Osteoblast (primary cell): ENCODE data around the gene RAB40A. TPM values are rescaled to one million over a fixed set of nuclear protein-coding genes. Genes with fewer than 3 reads are reported as not detected.

Experiments used
- DNase-seq: peaks from one replicate; pipeline ENCODE4 v3.0.0; 2011; ENCODE audit warnings: low spot score, mixed read lengths; ENCODE audit not compliant: insufficient read length; ENCODE audit errors: missing footprints
- H2AFZ ChIP-seq: 2 replicates; pipeline ENCODE4 v1.6.0; 2011; ENCODE audit warnings: mild to moderate bottlenecking, low read length
- H3K27ac ChIP-seq: 2 replicates; pipeline ENCODE4 v1.5.1; 2011; ENCODE audit warnings: mild to moderate bottlenecking, low read depth, low read length, moderate library complexity
- H3K27me3 ChIP-seq: 2 replicates; pipeline ENCODE4 v1.6.0; 2012; ENCODE audit warnings: mild to moderate bottlenecking, control low read depth, inconsistent platforms, low read length, moderate library complexity; ENCODE audit not compliant: insufficient read depth
- H3K36me3 ChIP-seq: 2 replicates; pipeline ENCODE4 v1.5.1; 2011; ENCODE audit warnings: mild to moderate bottlenecking, low read length, control low read depth, moderate library complexity; ENCODE audit not compliant: insufficient read depth
- H3K4me1 ChIP-seq: 2 replicates; pipeline ENCODE4 v1.5.1; 2011; ENCODE audit warnings: mild to moderate bottlenecking, low read length, control low read depth, moderate library complexity; ENCODE audit not compliant: insufficient read depth
- H3K4me2 ChIP-seq: 2 replicates; pipeline ENCODE4 v1.6.0; 2011; ENCODE audit warnings: mild to moderate bottlenecking, low read length; ENCODE audit not compliant: insufficient read depth
- H3K4me3 ChIP-seq: fragments of 200-600 bp; sonication (generic); 3 replicates; pipeline ENCODE4 v1.5.1; 2012; ENCODE audit warnings: mild to moderate bottlenecking, low read length, inconsistent platforms; ENCODE audit not compliant: insufficient read depth
- H3K79me2 ChIP-seq: 2 replicates; pipeline ENCODE4 v1.6.0; 2012; ENCODE audit warnings: mild to moderate bottlenecking, low read length, control low read depth, inconsistent platforms; ENCODE audit not compliant: insufficient read depth
- H3K9me3 ChIP-seq: 2 replicates; pipeline ENCODE4 v1.5.1; 2011; ENCODE audit warnings: low read depth, low read length, control low read depth
- H4K20me1 ChIP-seq: 2 replicates; pipeline ENCODE4 v1.6.0; 2012; ENCODE audit warnings: mild to moderate bottlenecking, low read length, control low read depth; ENCODE audit not compliant: insufficient read depth
- total RNA-seq: library from RNA; depleted of rRNA; stranded (reverse); fragments of >200 nt; gene quantifications from 2 replicates; pipeline ENCODE4 v1.2.3, GENCODE V29; 2012
- TF ChIP-seq, protein P1 (sequence below): IDR thresholded peaks from 2 replicates; pipeline ENCODE4 v1.5.1; 2011; ENCODE audit warnings: mild to moderate bottlenecking, low read depth, low read length, moderate library complexity; ENCODE audit errors: extremely low read depth

Gene RAB40A
- total RNA-seq, 1 donor, result under 0.01 TPM

DNA sequence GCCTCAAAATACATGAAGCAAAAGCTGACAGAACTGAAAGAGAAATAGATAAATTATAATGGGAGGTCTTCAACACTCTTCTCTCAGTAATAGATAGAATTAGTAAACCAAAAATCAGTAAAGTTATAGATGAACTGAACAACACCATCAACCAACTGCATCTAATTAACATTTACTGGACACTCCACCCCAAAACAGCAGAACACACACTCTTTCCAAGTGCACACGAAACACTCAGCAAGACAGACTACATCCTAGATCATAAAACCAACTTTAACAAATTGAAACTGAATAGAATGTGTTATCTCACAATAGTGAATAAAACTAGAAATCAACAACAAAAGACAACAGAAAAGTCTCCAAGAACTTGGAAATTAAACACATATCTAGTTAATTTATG, 41.0 kb upstream of the RAB40A start:
- TF ChIP-seq, protein P1, sequence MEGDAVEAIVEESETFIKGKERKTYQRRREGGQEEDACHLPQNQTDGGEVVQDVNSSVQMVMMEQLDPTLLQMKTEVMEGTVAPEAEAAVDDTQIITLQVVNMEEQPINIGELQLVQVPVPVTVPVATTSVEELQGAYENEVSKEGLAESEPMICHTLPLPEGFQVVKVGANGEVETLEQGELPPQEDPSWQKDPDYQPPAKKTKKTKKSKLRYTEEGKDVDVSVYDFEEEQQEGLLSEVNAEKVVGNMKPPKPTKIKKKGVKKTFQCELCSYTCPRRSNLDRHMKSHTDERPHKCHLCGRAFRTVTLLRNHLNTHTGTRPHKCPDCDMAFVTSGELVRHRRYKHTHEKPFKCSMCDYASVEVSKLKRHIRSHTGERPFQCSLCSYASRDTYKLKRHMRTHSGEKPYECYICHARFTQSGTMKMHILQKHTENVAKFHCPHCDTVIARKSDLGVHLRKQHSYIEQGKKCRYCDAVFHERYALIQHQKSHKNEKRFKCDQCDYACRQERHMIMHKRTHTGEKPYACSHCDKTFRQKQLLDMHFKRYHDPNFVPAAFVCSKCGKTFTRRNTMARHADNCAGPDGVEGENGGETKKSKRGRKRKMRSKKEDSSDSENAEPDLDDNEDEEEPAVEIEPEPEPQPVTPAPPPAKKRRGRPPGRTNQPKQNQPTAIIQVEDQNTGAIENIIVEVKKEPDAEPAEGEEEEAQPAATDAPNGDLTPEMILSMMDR, result no peak
- no peak overlapping the region for H3K27ac ChIP-seq
- no peaks in the 10 kb centered on the region for H3K4me1 ChIP-seq
- no peaks in the 10 kb centered on the region for H3K9me3 ChIP-seq
- H3K79me2 ChIP-seq, result no peaks in the 10 kb centered on the region
- no peak overlapping the region for H2AFZ ChIP-seq
- no peaks in the 10 kb centered on the region for H4K20me1 ChIP-seq
- H3K4me3 ChIP-seq, result no peak overlapping the region
- DNase-seq, result no peak
- no peaks in the 10 kb centered on the region for H3K36me3 ChIP-seq
- H3K27me3 ChIP-seq, result peaks cover 11% of the 10 kb centered on the region
- no peak overlapping the region for H3K4me2 ChIP-seq

DNA sequence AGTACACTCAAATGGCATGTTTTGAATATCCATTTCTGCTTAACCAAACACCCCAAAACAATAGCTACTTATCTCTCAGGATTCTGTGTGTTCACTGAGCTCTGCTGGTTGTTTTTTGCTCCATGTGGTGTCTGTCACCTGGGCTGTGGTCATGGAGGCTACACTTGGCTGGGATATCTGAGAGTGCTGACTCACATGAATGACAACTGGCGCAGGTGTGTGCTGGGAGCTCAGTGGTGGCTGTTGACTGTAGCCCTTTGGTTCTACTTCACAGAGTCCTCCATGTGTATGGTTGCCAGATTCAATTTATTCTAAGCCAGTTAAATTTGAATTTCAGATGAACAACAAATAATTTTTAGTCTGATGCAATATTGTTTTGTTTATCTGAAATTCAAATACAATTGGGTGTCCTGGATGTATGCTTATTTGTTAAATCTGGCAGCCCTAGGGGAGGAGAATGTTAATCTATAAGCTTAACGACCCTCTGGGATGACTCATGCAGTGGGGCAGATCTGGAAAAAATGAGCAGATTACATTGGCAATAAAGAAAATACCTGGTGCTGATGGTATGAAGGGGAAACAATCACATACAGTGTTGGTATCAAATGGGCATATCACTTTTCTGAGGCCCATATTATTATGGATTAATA, 37.8 kb upstream of the RAB40A start:
- H3K79me2 ChIP-seq, result no peaks in the 10 kb centered on the region
- no peak overlapping the region for H3K4me3 ChIP-seq
- no peaks in the 10 kb centered on the region for H3K36me3 ChIP-seq
- H2AFZ ChIP-seq, result no peak overlapping the region
- no peaks in the 10 kb centered on the region for H3K9me3 ChIP-seq
- no peaks in the 10 kb centered on the region for H3K4me1 ChIP-seq
- DNase-seq, result no peak
- TF ChIP-seq, protein P1, result no peak
- no peak overlapping the region for H3K27ac ChIP-seq
- peaks cover 8% of the 10 kb centered on the region for H3K27me3 ChIP-seq
- H4K20me1 ChIP-seq, result no peaks in the 10 kb centered on the region
- H3K4me2 ChIP-seq, result no peak overlapping the region

DNA sequence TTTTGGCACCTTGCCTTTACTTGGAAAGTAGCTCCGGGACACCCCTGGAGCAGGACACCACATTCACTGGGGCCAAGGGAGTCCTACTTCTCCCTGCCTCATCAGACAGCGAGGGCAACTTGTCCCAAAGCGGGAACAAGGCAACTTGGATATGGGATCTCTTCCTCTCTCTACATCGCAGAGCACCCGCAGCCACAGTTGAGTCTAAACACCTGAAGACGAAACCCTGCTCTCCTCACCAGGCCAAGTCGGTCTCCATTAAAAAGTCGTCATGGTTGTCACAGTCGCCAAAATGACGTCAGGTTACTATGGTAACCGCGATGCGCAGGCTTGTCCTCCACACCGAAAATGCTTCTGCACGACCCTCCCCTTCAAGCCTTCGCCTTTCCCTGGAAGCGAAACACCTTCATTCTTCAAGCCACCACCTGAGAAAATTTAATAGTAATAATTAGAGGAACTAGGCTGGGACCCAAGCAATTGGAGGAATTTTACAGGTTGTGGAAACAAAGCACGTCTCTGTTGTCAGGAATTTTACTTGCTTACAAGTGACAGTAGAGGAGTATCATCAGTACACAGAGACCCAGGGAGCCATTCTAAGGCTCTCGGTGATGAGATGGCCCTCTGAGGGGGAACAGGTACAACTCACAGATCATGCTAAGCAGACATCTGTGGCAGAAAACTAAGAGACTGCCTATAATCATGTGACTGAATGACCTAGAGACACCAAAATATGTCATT, 35.6 kb upstream of the RAB40A start:
- TF ChIP-seq, protein P1, result no peak
- no peaks in the 10 kb centered on the region for H3K9me3 ChIP-seq
- peak overlapping the region; percentile 70 for H2AFZ ChIP-seq
- DNase-seq, result no peak
- peaks cover 3% of the 10 kb centered on the region for H3K4me1 ChIP-seq
- H3K27me3 ChIP-seq, result peaks cover 8% of the 10 kb centered on the region
- H3K27ac ChIP-seq, result no peak overlapping the region
- H3K4me2 ChIP-seq, result peak overlapping the region; percentile 72
- H3K4me3 ChIP-seq, result peak overlapping the region; percentile 64
- no peaks in the 10 kb centered on the region for H4K20me1 ChIP-seq
- H3K36me3 ChIP-seq, result no peaks in the 10 kb centered on the region
- H3K79me2 ChIP-seq, result no peaks in the 10 kb centered on the region

DNA sequence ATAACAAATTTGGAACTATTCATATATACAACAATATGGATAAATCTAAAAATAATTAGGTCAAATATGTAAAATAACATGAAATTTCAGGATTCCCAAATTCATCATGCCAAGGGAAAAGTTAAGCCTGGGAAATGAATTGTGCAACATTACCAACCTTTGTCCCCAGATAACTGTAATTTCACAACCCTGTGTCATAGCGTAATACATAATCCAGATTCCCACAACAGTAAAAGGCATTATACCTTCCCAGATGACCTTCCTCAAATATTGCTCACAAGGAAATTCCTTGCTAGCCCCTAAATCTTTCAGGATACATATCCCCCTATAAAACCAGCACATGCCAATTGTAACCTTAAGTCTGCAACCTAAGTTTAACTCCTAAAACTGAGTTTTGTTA, 32.9 kb upstream of the RAB40A start:
- Histone ChIP-seq H3K9me3 (no peaks in the 10 kb centered on the region), H3K27me3 (no peaks in the 10 kb centered on the region), H3K4me1 (peaks cover 3% of the 10 kb centered on the region), H2AFZ (no peak overlapping the region), H3K4me2 (no peak overlapping the region), H3K27ac (no peak overlapping the region), H3K79me2 (no peaks in the 10 kb centered on the region), H3K4me3 (no peak overlapping the region), H3K36me3 (no peaks in the 10 kb centered on the region), H4K20me1 (no peaks in the 10 kb centered on the region)
- DNase-seq, result no peak
- TF ChIP-seq, protein P1, result no peak
